HG02981 (cell line): ENCODE data around the gene CNTNAP2.
"Not testable (repeated sequence)": the region's sequence is repeated elsewhere in the genome, so short reads cannot be mapped to it uniquely, and the experiment has no call there.

Source experiments
- ATAC-seq: cut with Tn5 transposase; IDR thresholded peaks from one replicate; pipeline ENCODE4 v1.9.1; 2021; ENCODE audit warnings: mild to moderate bottlenecking, moderate library complexity; ENCODE audit not compliant: unreplicated experiment

Gene CNTNAP2

DNA sequence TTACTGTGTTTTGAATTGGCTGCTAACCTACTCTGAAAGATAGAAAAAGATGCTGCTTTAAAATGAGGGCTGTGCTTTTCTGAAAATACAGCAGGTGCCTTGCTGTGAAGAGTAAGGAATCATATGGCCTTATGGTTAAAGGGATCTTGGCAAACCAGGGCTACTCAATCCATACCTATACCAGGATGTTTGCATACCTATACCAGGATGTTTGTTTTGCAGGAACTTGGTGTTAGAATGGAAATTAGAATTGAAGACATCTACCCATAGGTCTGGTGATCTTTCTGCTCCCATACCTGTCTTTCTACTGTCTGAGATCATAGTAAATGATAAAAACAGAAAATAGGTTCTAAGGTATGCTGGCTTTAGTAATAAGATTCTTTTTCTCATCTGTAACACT, 2273.8 kb downstream of the CNTNAP2 start:
- no peak for ATAC-seq

DNA sequence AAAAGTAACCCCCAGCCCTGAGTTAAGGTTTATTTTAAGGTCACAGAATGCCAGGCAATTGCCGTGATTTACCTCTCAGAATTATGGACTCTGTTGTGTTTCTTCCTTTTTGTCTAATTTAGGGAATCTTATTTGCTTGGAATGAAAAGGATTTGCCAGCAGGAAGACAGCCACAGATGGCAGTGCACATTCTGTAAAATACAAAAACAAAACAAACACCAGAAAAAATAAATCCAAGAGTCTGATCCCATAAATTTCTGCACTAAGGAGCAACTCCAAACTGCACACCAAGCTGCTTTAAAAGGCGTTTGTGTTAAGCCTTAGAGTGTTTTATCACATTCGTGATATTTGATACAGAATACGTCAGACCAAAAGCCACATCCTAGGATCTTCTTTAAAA, 2275.0 kb downstream of the CNTNAP2 start:
- no peak for ATAC-seq

DNA sequence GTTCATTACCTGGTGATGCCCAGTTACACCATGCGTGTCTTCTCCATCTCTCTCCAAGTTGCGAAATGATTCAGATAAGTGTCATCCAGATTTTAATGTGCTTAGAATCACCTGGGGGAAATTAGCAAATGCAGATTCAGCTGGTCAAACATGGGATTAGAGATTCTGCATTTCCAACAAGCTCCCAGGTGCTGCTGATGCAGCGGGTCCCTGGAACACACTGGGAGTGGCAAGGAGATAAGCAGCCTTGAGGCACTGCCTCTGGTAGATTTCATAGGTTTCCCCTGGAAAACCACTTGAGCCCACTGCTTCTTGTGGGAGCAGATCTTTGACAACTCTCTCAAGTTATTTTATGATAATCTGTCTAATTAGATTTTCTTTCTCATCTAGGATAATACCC, 2278.0 kb downstream of the CNTNAP2 start:
- no peak for ATAC-seq

DNA sequence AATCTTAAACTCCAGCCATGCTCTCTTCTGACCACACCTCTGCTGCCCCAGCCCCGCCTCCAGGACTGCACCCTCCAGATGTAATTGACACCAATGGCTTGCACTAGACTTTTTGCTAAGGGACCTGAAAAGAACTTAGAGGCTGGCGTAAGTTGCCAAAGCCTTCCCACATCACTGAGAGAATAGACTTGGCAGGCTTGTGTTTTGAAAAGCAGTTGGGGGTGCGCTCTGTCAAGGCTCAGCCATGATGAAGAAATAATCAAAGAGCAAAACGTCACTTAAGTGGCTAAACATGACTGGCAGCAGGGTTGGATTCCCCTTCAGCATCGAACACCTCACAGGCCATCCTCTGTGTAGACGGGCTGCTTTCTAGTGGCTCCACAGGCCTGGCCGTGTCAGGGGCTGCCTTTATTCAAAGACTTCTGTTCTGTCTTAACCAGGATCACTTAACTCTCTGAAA, 2278.8 kb downstream of the CNTNAP2 start:
- ATAC-seq: no peak

DNA sequence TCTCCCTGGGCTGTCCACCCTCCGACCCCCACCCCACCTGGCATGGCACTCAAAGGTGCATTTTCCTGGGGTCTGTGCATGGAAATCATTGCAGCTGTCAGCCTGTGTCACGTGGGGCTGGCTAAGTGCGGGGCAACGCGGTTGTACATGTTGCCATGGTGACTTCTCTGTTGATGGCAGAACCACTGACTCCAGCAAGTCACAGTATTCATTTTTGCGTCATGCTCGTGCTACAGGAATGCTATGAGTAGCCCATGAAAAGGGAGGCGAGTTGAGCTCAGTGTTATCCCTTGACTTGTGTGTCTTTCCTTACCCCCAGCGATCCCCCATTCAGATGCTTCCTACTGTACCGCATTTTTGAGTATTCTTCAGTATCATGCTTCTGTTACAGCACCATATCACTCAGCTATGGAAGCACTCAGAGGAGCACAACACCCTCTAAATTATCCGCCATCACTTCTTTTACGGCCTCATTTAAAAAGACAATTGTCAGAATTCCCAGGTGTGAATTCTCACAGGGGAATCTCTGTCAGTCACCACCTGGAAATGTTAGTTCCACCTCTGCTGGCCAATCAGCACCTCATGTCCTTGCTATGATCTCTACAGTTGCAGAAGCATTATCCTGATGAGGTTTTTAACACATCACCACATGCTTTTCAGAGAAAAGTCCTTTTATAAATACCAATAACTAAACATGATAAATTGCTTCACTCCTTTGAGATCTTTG, 2279.6 kb downstream of the CNTNAP2 start:
- ATAC-seq: no peak

DNA sequence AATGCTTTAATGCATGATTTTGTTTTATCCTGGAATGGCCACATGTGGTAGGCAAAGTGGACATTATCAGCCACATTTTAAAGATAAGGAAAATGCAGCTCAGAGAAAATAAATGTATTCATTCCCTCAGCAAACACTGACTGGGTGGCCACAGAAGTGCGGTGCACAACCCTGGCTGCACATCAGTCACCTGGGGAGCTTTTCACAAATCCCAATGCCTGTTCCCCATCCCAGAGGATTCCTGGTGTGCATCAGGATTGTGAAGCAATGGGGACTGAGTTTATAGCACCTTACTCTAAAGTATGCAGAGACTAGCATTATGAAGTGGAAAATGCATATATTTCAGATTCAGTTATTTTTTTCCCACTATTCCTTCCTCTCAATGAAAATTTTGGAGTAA, 2280.5 kb downstream of the CNTNAP2 start:
- ATAC-seq: no peak

DNA sequence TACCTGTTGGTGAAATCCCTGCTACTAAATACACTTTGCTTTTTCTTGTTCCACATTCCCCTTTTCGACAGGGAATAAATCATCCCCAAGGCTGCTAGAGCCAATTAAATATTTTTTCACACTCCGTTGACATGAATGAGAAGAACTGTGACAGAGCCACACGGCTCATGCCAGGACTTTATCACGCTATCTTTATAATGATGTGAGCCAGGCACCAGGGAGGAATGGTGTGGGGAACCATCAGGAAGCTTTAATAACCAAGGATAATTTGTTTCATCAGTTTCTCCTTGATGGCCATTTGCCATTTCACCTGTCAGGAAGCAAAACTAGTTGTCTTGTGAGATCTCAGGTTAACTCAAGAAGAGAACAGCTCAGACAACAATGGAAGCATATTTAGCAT, 2280.9 kb downstream of the CNTNAP2 start:
- ATAC-seq: no peak

DNA sequence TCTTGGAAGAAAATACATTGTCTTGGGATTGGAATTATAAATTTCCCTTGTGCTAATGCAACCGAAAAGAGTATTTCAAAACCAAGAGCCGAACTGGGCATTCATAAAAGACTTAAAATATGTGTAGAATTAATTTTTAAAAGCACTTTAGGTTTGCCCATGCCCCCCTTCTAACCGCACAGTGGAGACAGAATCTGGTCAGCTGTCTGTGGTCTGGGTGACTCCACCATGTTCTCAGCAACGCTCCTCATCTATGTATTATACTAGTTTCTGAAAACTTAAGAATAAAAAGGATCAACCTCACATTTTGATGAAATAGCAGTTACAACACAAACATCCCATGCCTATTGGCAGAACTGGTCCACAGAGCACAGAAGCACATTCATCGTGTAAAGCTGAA, 2281.4 kb downstream of the CNTNAP2 start:
- no peak for ATAC-seq

DNA sequence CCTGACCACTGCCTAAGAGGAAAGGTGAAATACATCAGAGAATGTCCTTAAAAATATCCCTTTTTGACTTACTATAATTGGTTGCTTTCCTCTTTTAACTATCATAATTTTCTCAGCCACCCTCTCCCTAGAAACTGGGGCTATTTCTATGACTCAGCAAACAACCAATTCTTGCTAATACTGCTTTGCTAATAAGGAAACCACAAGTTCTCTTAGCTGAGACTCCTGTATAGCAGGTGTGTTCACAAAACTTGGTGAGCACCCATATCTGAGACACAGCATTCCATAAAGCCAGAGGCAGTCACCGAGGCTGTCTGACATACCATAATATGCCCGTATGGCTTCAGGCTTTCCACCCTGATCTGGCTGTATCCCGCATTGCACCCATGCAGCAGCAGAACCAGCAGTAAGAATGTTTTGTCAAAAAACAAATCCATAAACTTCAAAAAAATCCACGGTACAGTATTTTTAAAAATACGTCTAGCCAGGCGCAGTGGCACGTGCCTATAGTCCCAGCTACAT, 2282.3 kb downstream of the CNTNAP2 start:
- no peak for ATAC-seq

DNA sequence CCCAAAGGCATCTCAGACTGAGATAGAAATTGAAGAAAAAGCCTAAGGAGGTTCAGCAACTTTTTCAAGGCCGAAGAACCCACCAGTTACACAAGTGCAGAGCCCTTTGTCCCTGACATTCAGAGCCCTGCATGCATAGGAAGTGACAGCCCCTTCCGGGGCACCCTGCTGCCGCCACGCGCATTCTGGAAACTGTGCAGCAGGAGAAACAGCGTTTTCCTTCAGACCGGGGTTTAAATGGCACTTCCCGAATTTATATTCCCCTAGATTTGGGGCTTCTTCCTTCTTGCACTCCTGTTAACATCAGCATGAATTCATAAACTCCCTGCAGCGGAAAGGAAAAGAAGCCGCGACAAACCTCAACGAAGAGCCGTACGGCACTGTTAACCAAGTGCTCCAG, 2283.5 kb downstream of the CNTNAP2 start:
- no peak for ATAC-seq

DNA sequence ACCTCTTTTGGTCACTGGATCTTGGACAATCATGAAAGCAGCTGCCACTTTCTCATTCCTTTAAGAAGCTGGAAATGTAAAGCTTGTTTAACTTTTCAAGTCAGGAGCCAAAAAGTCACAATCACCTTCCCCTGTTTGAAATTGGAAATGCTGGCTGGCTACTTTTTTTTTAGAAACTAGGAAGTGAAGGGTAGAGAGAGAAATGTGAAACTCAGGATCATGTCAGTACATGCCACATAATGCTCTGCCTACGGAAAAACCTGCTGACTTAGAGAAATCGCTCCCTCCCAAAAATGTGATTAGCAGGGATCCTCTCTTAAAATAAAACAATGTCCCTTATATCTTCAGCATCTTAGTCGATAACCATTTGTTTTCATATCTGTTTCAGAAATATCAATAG, 2285.6 kb downstream of the CNTNAP2 start:
- ATAC-seq: no peak

DNA sequence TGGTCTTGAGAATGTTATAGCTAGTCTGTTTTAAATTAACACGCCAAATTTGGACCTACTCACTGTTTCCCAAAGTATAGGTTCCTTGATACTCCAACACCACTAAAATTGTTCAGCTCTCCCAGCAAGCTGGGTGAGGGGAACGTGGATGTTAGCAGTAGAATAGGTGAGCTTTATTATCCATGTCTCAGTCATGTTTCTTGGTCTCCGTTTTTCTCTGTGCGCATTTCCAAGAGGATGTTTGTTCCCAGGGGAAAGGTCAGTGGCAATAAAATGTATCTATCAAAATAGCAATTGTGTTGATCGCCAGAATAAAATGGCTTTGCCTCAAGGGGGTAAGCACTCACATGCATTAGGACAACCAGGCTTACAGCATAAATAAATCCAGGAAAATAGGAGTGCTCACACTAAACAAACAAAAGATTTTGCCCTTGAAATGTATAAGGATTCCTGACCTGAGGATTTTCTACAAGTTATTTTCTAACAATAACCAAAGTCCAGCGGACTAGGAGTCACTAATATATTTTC, 2286.9 kb downstream of the CNTNAP2 start:
- ATAC-seq: no peak

DNA sequence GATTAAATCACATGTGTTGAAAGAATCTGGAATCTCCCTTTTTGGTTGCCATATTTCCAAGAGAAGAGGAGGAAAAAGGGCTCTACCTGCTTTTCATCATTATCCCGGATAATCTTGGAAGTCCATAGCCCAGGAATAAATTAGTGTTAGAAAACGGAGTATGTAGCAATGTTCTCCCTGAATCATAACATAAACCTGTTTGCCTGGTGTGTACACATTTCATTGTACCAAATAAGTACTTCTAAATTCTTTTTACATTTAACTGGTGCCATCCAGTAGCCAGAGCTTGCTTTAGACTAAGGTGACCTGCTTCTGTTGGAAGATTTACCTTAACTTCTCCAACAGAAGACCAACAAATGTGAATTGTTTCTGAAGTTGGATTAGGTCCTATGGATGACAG, 2291.7 kb downstream of the CNTNAP2 start:
- no peak for ATAC-seq

DNA sequence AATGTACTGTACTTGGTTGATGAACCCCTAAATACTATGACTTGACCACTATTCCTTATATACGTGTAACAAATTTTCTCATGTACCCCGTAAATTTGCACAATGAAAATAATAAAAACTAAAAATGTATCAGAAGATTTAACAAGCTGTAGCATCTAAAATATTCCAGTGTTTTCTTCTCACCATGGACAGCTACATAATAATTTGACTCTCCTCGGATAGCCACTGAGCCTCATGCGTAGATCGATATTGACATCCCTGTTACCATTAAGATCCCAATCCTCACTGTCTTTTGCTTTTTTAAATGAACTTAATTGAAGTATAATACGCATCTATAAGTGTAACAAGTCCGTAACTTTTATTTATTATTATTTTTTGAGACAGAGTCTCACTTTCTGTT, 2294.3 kb downstream of the CNTNAP2 start:
- no peak for ATAC-seq

DNA sequence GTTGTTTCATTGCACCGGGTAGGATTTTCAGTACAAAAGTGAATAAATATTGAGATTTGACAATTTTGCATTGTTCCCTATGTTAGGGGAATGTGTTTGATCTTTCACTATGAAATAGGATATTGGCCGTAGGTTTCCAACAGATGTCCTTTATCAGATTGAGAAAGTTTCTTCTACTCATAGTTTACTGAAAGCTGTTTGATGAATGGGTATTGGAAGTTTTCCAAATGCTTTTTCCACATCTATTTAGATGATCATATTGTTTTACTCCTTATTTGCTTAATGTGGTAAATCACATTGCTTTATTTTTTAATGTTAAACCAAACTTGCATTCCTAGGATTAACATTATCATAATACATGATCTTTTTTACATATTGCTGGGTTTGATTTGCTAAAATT, 2296.1 kb downstream of the CNTNAP2 start:
- no peak for ATAC-seq

DNA sequence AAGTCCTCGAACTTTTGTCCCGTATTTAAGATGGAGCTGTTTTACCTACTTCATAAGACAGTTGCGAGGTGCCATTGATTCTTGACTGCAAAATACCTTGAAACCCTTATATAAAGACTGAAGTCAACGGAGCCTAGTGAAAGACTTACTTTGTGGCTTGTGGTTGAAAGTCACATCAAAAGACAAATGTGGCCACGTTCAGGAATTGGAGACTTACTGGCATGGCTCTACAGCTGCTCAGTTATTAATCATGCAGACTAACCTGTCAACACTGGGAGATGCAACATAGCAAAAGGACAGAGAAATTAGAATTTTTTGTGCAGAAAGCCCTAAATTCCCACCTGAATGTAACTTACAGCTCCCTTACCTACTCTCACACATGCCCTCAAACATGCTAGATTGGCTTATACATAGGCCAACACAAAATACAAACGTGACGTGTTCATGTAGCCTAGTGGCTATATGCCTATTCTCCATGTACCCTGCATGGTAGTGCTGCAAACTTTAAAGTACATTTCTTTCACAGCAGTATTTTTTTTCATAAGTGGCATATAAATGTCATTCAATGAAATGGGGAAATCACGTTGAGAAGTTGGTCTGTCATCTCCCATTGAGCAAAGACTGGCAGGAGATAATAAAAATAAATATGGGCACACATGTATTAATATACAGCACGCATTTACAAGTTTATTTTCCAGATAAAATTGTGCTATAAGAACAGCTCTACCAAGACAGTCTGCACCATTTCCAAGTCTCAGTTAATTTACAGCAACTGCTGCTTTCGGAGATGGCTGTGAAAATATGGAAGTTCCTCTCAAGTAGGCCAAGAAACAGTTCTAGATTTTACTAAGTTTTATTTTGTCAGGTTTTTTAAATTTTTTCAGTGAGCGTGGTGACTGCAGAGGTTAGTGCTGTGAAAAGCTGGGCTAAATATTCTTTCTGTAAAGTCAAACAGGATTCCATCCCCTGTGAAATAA, 2303.5 kb downstream of the CNTNAP2 start:
- ATAC-seq: peak; percentile 97

DNA sequence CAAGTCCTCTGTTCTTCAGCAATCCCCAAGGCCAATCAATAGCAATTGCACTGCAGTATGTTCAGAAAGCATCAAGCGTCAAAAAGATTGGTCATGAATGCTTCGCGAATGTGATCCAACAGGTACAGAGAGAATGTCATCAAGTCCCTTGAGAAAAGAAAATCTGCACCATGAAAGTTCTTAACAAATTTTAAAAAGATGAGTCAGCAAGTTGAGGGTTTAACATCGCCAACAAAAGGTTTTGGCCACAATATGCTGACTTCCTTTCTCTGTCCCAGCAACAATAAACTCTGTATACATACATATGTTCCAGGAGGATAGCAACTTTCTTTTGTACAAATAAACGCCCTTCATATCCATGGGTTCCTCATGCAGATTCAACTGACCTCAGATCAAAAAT, 2305.4 kb downstream of the CNTNAP2 start:
- no peak for ATAC-seq

DNA sequence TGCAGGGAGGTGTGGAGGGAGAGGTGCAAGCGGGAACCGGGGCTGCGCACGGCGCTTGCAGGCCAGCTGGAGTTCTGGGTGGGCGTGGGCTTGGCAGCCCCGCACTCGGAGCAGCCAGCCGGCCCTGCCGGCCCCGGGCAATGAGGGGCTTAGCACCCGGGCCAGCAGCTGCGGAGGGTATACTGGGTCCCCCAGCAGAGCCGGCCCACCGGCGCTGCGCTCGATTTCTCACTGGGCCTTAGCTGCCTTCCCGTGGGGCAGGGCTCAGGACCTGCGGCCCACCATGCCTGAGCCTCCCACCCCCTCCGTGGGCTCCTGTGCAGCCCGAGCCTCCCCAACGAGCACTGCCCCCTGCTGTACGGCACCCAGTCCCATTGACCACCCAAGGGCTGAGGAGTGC, 2309.8 kb downstream of the CNTNAP2 start:
- ATAC-seq: not testable (repeated sequence)

DNA sequence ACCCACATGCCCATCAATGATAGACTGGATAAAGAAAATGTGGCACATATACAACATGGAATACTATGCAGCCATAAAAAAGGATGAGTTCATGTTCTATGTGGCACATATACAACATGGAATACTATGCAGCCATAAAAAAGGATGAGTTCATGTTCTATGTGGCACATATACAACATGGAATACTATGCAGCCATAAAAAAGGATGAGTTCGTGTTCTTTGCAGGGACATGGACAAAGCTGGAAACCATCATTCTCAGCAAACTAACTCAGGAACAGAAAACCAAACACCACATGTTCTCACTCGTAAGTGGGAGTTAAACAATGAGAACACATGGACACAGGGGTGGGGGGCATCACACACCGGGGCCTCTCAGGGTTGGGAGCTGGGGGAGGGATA, 2314.1 kb downstream of the CNTNAP2 start:
- ATAC-seq: not testable (repeated sequence)

DNA sequence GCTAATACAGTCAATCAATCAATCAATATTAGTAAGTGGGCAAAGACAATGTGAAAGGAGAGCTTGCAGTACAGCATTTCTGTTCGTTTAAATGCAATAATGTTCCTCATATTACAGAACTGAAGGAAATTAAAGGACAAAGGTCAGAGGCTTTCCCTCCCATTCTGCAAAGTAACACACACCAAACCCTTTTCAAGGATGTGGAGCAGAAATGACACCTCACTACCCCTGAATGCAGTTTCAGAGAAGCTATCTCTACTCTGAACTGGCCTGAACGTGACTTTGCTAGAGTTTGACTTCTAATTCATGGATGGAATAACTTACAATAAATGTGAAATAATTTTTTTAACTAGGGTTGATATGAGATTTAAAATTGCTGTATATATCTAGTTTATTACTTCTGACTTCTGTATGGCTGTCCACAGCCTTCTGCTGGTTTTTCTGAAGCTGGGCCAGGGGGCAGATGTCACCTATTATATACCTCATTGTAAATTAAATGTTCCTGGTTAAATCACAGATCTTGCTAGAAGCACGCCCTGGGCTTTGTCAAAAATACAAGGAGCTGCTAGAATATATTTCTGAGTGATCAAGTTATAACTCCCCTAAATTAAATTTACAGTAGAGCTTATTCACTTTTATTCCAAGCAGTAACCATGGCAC, 2317.1 kb downstream of the CNTNAP2 start:
- ATAC-seq: no peak

DNA sequence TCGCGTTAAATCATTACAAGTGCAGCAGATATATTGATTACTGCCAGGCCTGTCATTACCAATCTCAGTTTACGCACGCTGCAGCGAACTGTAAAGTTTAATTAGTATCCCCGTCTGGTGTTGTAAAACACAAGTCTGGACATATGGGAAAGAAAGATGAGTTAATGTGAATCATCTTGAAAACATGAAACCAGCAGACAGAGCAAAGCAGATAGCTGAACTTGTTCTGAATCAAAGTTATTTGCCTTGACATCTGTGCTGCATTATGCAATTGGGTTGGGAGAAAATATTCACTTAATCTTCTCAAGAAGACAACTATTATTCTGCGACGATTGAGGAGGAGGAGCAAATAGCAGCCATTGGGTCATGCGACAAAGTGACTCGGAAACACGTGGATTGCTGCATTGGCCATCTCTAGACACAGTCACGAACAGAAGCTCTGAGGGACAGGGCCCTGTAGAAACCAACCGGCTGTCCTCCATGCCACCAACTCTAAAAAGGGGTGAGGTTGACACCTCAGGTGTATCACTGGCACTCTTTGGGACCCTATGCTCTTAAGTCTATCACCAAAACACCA, 2317.7 kb downstream of the CNTNAP2 start:
- no peak for ATAC-seq
